A172 (cell line): Measurements from ENCODE around the gene POMC. TPM values are rescaled to one million over a fixed set of nuclear protein-coding genes. Genes with fewer than 3 reads are reported as not detected.
"Not testable (repeated sequence)": the region's sequence is repeated elsewhere in the genome, so short reads cannot be mapped to it uniquely, and the experiment has no call there.

Experiments used
- DNase-seq: peaks from one replicate; pipeline ENCODE4 v3.0.0-alpha.2; 2015; ENCODE audit warnings: low spot score
- total RNA-seq: library from RNA; depleted of rRNA; stranded (reverse); fragments of >200 nt; shearing (Covaris generic); gene quantifications from 2 replicates; pipeline ENCODE4 v1.2.3, GENCODE V29; 2014; rRNA removed

Gene POMC
- not detected in 2 replicates for total RNA-seq

DNA sequence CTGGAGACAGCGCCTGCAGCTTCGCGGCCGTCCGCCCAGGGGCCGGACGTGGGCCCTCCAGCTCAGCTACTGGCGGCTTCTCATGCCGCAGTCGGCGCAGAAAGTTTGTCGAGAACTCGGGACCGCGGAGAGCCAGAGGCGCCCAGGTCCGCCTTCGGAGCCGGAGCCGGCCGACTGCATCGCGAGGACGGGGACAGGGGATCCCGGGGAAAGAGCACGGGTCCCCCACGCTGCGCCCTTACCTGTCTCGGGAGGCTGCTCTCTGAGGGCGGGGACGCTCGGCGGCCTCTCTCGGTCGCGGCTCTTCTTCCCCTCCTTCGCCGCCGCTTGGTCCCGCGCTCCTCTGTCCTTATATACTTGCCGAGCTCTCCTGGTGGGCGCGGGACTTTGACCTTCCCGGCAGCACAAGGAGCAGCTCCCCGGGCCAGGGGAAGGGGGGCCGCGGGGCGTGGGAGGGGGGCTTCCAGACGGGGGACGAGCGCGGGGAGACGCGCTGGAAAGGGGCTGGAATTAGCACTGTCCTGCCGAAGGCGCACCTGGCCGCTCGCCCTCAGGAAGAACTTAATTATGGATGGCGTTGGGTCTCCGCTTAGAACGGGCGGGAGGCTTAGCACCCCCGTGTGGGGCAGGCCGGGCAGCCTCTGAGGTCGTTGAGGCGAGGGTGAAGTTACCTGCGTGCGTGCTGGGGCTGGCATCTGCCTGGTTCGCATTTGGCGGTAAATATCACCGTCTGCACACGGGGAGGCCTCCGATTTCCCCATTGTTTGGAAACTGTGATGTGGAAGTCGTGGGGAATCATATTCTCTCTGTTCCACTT is at the start of gene POMC:
POMC (minus strand) TSS at position 325 of the 817 bp plus-strand sequence. CDS start 3,808 bp downstream, outside the sequence.
- DNase-seq = no peak

DNA sequence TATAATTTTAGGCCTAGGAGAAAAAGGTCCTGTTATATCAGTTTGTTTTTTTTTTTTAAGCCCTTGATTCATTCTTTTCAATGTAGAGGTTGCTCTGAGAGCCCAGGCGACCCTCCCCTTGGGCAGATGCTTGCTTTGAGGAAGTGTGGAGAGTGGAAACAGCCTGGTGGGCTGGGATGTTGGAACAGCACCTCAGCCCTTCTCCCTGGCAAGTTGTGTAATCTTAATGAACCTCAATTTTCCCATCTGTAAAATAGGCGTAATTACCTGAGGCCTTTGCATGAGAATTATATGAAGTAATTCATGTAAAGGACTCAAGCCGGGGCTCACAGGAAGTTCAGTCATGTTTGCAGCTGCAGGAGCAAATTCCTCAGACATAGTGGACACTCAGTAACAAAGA is 49.7 kb upstream of the POMC start:
- DNase-seq = no peak

GRCh38 chr2:25215948-25216679 is 47.7 kb upstream of the POMC start:
- DNase-seq = no peak

- DNase-seq = no peak
Measured at GRCh38 chr2:25215232-25215631, 46.9 kb upstream of the POMC start.

GRCh38 chr2:25213229-25213628 is 44.8 kb upstream of the POMC start:
- no peak for DNase-seq

DNA sequence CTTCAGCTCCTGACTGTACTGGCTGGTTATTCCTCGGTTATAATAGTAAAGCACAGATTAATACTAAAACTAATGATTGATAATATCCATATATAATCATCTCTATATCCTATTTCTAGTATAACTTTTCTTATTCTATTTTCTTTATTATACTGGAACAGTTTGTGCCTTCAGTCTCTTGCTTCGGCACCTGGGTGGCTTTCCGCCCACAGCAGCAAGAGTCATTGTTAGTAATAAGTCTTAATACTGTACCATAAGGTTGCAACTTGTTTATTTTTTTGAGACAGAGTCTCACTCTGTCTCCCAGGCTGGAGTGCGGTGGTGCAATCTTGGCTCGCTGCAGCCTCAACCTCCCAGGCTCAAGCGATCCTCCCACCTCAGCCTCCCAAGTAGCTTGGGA is 42.5 kb upstream of the POMC start:
- DNase-seq = not testable (repeated sequence)

- no peak for DNase-seq
Measured at GRCh38 chr2:25207078-25207545, 38.7 kb upstream of the POMC start.

- DNase-seq = no peak
Measured at GRCh38 chr2:25204190-25204838, 35.9 kb upstream of the POMC start.

GRCh38 chr2:25202275-25202674 is 33.9 kb upstream of the POMC start:
- DNase-seq = no peak

- no peak for DNase-seq
Measured at GRCh38 chr2:25201794-25202193, 33.4 kb upstream of the POMC start.

- DNase-seq = no peak
Measured at GRCh38 chr2:25201265-25201664, 32.9 kb upstream of the POMC start.

DNA sequence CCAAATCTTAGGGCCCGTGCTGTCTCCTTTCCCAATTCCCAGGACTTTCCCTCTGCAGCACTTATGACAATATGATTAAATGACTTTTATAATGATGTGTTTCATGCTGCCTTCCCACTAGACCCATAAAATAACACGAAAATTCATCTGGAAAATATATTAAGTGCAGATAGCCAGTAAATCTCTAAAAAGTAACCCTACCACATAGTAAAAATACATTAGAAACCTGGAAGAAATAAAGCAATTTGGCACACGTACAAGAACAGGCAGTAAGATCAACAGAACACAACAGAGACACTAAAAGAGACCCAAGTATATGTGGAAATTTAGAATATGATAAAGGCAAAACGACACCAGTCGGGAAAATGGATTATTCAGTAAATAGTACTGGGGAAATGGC is 30.2 kb upstream of the POMC start:
- no peak for DNase-seq

DNA sequence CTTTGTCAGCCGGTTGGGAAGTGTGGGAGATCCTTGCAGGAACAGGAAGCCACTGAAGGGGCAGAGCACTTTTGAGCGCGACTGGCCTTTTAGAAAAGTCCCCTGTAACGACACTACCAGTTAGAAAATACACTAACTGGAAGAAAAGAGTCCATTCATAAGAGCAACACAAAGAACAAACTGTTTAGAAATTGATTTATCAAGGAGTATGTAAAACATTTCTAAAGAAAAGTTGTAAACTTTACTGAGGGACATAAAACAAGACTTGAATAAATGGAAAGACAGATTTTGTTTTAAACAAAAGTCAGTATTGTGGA is 29.8 kb upstream of the POMC start:
- DNase-seq = no peak

- DNase-seq = peak; percentile 12
Measured at GRCh38 chr2:25197336-25198208, 29.2 kb upstream of the POMC start.

DNA sequence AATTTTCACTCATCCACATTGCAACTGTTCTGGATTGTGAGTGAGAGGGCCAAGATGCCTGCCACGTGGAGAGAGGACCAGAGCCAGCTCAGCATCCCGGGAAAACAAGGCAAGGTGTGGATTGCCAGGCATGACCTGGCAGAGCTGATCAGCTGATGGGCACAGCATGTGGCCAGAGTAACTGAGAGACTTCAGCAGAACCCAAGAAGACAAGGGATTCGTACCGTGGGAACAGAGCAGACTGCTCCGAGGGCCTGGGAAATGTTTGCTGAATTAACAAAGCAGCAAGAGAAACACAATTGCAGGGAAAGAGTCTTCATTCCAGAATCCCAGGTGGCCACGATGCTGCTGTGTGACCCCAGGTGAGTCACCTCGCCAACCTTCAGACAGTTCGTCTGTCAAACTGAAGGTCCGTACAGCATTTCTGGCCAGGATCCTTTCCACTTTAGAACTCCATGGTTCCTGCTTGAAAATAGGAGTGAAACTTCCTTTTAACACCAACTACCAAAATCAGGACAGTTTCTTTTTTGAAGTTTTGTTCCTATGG is 26.3 kb upstream of the POMC start:
- no peak for DNase-seq

- no peak for DNase-seq
Measured at GRCh38 chr2:25190536-25190935, 22.2 kb upstream of the POMC start.

GRCh38 chr2:25188405-25188804 is 20.0 kb upstream of the POMC start:
- no peak for DNase-seq

GRCh38 chr2:25187729-25188350 is 19.5 kb upstream of the POMC start:
- no peak for DNase-seq

DNA sequence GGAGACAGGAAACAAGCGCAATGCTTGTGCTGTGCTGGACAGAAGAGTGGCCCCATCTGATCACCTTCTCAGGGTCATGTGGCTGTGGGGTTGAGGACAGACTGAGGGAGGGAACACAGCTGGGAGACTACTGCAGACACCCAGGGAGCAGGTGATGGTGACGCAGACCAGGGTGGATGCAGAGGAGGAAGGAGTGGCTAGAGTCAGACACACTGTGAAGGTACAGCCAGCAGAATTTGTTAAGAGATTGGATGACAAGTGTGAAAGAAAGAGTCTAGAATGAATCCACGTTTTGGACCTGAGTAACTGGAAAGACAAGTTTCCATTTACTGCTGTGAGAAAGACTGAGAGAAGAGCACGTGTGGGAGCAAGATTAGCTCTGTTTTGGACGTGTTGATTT is 15.9 kb upstream of the POMC start:
- no peak for DNase-seq

DNA sequence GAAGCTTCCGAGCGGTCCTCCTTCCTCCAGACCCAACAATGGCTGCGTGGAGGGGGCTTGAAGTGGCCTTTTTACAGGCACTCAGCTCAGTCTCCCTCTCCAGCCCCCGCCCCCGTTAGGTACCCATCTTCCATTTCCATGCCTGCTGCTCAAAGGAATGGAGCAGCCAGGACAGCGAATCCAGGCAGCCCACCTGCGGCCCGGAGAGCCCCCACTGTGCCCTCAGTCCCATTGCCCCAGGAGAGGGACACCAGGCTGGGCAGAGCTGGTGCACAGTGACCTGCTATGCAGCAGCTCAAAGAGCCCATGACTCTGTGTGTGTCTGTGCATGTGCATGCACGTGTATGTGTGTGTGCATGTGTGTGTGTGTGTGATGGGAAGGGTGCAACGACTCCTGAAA is 10.6 kb upstream of the POMC start:
- DNase-seq = no peak

DNA sequence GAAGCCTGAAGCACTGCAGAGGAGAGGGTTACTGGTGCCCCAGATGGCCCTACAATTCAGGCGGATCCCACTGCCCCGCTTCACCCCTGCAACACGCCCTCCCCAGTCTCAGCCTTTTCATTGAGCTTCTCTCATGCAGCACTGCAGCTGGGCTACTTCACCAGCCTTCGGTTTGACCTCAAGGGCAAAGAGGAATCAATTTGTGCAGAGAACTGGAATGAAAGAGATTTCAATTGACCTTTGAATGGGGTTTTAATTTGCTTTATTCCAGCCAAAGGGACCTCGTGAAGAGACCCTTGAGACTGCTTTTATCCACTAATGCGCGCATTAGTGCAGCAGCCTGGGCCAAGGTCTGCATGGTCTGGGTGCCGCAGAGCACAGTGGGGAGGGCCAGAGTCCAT is 8.8 kb upstream of the POMC start:
- no peak for DNase-seq
